Measurements from ENCODE around the gene LFNG.

The LFNG gene

DNA sequence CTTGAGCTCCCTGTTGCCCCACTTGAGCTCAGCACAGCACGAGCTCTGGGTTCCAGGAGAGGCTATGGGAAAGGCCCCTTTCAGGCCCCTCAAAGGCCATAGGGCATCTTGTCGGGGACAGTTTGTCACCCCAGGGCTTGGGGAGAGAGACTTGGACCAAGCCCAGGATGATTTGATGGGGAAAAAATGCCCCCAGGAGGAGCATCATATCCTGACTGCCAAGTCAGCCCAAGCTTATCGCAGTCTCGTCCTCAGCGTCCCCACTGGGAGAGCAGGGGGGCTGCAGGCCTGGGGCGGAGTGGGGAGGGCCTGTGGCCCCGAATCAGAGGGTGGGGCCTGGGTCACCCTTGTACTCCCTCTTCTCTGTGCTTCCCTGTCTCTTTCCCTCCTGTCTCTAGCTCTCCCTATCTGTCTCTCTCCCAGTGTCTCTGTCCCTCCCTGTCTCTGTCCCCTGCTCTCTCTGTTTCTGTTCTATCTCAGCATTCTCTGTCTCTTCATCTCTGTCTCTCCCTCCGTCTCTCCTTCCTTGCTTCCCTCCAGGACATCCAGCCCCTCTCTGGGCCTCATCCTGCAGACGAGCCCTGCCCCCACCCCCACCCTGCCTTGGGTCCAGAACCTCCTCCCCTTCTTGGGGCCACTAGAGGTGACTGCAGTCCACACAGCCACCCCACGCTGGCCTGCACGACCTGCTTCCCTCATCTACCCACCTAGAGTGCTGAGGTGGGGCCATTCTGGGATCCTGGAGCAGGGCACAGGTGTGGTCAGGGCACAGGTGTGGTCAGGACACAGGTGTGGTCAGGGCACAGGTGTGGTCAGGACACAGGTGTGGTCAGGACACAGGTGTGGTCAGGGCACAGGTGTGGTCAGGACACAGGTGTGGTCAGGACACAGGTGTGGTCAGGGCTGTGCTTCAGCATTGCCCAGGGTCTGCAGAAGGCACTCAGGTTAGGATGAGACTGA is 26.1 kb upstream of the LFNG start:
- DNase-seq (ENCODE audit: low read depth), result no peak
- no peak overlapping the region for H3K4me3 ChIP-seq (ENCODE audit: low read depth, low read length)
- no peak for TF ChIP-seq CTCF (IDR thresholded peaks at IDR 0.05; ENCODE audit: insufficient read depth, low read depth, low read length, missing control alignments)

DNA sequence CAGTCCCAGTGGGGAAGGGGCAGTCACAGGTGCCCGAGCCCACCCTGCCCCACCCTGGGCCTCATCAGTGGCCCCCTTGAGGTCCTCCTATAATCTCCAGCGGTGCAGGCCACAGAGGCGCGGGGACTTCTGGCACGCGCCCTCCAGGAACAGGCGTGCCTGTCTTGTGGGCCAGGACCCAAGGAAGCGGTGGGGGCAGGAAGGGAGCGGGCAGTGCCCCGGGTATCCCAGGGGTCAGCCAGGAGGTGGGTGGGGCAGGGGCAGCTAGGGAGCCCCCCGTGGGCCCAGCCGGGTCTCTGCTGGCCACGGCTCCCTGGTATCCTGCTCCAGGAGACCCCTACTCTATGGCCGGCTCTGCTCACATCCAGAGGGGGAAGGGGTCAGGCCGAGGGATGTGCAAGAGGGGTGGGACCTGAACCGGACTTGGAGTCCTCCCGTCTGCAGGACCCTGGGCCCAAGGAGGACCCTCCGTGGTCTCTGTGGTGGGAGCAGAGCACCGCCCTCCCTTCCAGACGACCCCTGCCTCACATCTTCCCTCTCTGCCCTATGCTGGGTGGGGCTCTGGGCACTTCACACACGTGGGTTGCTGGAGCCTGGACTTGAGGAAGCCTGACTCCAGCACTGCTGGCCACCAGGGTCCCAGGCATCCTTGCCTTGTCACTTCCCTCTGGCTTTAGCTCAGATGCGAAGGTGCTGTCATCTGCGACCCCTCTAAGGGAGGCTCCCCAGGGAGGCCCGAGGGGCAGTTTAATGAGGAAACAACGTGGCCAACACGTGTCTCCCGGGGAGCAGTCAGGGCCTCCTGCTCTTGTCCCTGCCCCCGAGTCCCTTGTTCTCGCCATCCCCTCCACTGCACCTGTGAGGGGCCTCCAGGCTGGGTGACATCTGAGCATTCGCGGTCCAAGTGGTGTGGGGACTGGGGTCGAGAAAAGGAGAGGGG is 25.1 kb upstream of the LFNG start:
- no peak for TF ChIP-seq CTCF (IDR thresholded peaks at IDR 0.05; ENCODE audit: insufficient read depth, low read depth, low read length, missing control alignments)
- H3K4me3 ChIP-seq (ENCODE audit: low read depth, low read length), result no peak overlapping the region
- DNase-seq (ENCODE audit: low read depth), result no peak

DNA sequence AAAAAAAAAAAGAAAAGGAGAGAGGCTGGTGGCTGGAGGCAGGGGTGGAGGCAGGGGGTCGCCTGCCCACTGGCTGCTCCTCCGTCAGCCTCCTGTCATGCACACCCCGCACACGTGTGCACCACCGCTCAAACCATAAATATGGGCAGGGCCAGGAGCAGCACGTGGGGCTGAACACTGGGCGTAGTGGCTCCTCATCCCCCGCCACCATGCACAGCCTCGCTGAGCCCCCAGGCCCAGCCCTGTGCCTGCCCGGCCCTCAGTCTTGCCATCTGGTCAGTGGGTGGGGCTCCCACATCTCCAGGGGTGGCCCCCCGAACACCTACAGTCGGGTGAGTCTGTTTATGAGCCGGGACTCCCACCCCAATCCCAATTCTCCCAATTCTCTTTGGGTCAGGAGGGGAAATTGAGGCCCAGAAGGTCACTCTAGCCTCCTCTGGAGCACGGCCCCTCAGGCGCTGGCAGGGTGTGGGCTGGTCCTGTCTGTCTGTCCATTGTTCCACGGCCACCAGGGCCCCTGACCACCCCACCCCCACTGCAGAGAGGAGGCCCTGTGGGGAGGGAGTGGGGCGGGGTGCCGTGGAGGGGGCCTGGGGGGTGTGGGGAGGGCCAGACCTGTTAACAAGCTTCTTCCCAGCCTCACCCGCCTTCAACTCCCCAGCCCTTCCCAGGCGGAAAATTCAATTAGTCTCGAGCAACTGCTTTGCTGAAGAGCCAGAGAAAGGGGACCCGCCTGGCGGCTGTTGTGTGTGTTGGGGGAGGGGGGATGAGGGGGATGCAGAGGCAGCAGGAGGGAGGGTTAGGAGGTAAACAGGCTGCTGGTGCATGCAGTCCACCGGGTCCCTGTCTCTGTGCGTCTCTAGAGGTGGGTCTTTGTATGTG is 23.9 kb upstream of the LFNG start:
- no peak overlapping the region for H3K4me3 ChIP-seq (ENCODE audit: low read depth, low read length)
- no peak for DNase-seq (ENCODE audit: low read depth)
- TF ChIP-seq CTCF (IDR thresholded peaks at IDR 0.05; ENCODE audit: insufficient read depth, low read depth, low read length, missing control alignments), result no peak

DNA sequence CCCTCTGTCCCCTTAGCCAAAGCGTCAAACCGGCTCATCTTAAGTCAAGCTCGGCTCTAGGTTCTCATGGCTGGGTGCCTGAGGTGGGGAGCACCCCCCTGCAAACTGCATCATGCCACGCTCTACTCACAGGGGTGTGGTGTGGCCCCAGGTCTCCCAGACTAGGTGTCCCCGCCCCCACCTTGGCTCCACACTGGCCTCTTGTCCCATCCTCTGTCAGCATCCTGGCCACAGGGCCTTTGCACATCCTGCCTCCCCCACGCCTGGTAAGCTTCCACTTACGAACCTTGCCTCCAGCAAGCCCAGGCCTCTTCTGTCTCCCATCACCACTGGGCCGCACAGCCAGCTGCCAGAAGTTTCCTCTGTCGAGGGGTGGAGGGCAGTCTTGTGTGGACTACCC is 23.2 kb upstream of the LFNG start:
- TF ChIP-seq CTCF (IDR thresholded peaks at IDR 0.05; ENCODE audit: insufficient read depth, low read depth, low read length, missing control alignments), result no peak
- DNase-seq (ENCODE audit: low read depth), result no peak
- no peak overlapping the region for H3K4me3 ChIP-seq (ENCODE audit: low read depth, low read length)

- no peak for DNase-seq (ENCODE audit: low read depth)
- H3K4me3 ChIP-seq (ENCODE audit: low read depth, low read length), result no peak overlapping the region
- TF ChIP-seq CTCF (IDR thresholded peaks at IDR 0.05; ENCODE audit: insufficient read depth, low read depth, low read length, missing control alignments), result no peak
Observed at GRCh38 chr7:2497065-2497464, 22.5 kb upstream of the LFNG start.

Data from GM12865 (cell line).